ENCODE data around the gene SOCS4.

Gene SOCS4

DNA sequence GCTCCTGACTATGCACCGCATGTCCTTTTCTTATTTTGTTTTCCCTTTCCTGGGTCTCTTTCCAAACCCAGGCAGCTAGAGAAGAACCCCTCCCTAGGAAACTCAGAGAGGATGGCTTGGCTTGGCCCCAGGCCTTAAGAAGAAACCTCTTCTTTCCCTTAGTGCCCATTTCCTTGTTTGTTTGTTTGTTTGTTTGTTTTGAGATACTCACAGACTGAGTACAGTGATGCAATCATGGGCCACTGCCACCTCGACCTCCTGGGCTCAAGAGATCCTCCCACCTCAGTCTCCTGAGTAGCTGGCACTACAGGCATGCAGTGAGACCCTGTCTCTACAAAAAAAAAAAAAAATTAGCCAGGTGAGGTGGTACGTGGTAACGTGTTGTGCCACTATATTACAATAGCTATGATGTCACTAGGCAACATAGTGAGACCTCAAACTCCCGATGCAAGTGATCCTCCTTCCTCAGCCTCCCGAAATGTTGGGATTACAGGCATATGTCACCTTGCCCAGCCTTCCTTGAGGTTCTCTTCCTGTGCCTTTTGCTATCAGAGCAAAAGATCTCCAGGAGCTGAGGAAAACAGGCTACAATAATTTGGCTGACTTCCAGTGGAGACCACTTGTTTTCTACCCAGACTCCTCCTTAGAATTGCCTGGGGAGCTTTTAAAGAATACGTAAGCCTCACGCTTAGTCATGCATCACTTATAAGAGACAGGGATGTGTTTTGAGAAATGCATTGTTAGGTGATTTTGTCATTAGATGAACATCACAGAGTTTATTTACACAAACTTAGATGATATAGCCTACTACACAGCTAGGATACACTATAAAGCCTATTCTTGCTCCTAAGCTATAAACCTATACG is 67.5 kb downstream of the SOCS4 start:
- no peak for DNase-seq (ENCODE audit: low spot score)
- TF ChIP-seq, protein P1, sequence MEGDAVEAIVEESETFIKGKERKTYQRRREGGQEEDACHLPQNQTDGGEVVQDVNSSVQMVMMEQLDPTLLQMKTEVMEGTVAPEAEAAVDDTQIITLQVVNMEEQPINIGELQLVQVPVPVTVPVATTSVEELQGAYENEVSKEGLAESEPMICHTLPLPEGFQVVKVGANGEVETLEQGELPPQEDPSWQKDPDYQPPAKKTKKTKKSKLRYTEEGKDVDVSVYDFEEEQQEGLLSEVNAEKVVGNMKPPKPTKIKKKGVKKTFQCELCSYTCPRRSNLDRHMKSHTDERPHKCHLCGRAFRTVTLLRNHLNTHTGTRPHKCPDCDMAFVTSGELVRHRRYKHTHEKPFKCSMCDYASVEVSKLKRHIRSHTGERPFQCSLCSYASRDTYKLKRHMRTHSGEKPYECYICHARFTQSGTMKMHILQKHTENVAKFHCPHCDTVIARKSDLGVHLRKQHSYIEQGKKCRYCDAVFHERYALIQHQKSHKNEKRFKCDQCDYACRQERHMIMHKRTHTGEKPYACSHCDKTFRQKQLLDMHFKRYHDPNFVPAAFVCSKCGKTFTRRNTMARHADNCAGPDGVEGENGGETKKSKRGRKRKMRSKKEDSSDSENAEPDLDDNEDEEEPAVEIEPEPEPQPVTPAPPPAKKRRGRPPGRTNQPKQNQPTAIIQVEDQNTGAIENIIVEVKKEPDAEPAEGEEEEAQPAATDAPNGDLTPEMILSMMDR (IDR thresholded peaks at IDR 0.05; ENCODE audit: extremely low read depth, insufficient read depth, missing control alignments) = no peak
- in situ Hi-C loops (cut with MboI; ENCODE audit: low pct_unique_long_range_greater_than_20kb, low sequenced_read_pairs, unreplicated experiment) = no loop called here

GRCh38 chr14:55097881-55098560 is 71.0 kb downstream of the SOCS4 start:
- peak; percentile 76 for DNase-seq (ENCODE audit: low spot score)

GRCh38 chr14:55098561-55098898 is 71.5 kb downstream of the SOCS4 start:
- in situ Hi-C loops (cut with MboI; ENCODE audit: low pct_unique_long_range_greater_than_20kb, low sequenced_read_pairs, unreplicated experiment) = no loop called here
- no peak for DNase-seq (ENCODE audit: low spot score)
- TF ChIP-seq, protein P1 (IDR thresholded peaks at IDR 0.05; ENCODE audit: extremely low read depth, insufficient read depth, missing control alignments) = no peak

More at GRCh38 chr14:55097881-55098560, 71.0 kb downstream of the SOCS4 start:
- in situ Hi-C loops (cut with MboI; ENCODE audit: low pct_unique_long_range_greater_than_20kb, low sequenced_read_pairs, unreplicated experiment) = no loop called here
- TF ChIP-seq, protein P1 (IDR thresholded peaks at IDR 0.05; ENCODE audit: extremely low read depth, insufficient read depth, missing control alignments) = no peak

Data from GM13977 (cell line).